IMR-90 (cell line): ENCODE data around the gene AIF1. TPM values are rescaled to one million over a fixed set of nuclear protein-coding genes. Genes with fewer than 3 reads are reported as not detected.

Experiments
- ATAC-seq: fragments of 200-7000 bp; cut with Tn5 transposase; 2 replicates; pipeline ENCODE4 v1.9.1; 2020; ENCODE audit warnings: low read depth, mild to moderate bottlenecking, moderate library complexity
- BruUV-seq: library from RNA; stranded (reverse); fragments of 400-500 nt; replicated peaks from 2 replicates; lab custom pipeline; 2021; lab: Mats Ljungman, UMichigan
- CTCF ChIA-PET: fragments of 300-600 bp; formaldehyde crosslinking; extraction: SDS; loops from one replicate; lab custom pipeline; 2021; ENCODE audit warnings: antibody characterized with exemption; lab: Yijun Ruan, JAX
- POLR2A ChIA-PET: fragments of 300-600 bp; sonication (Branson Sonifier 250); formaldehyde crosslinking; loops from one replicate; lab custom pipeline; 2022; ENCODE audit warnings: antibody characterized with exemption; ENCODE audit not compliant: unreplicated experiment; lab: Charles Lee
- DNase-seq: peaks from one replicate; pipeline ENCODE4 v3.0.0; 2013
- H2AFZ ChIP-seq: replicated peaks from 2 replicates; pipeline ENCODE3; 2013; ENCODE audit warnings: low read length, mild to moderate bottlenecking; ENCODE audit not compliant: poor library complexity
- H2AK5ac ChIP-seq: 2 replicates; pipeline ENCODE4 v1.6.1; 2013; ENCODE audit warnings: low read depth, low read length, inconsistent platforms
- H2AK9ac ChIP-seq: replicated peaks from 2 replicates; pipeline ENCODE3; 2013; ENCODE audit warnings: mild to moderate bottlenecking, low read depth, low read length, moderate library complexity; ENCODE audit not compliant: poor library complexity
- H2BK120ac ChIP-seq: 2 replicates; pipeline ENCODE4 v1.6.1; 2013; ENCODE audit warnings: low read depth, low read length, inconsistent platforms
- H2BK15ac ChIP-seq: 3 replicates; pipeline ENCODE4 v1.6.1; 2013; ENCODE audit warnings: low read depth, low read length, inconsistent platforms
- H2BK20ac ChIP-seq: 2 replicates; pipeline ENCODE4 v1.6.1; 2013; ENCODE audit warnings: low read depth, mild to moderate bottlenecking, inconsistent platforms, low read length, moderate library complexity
- H2BK5ac ChIP-seq: 2 replicates; pipeline ENCODE4 v1.6.1; 2013; ENCODE audit warnings: mild to moderate bottlenecking, low read depth, low read length, inconsistent platforms; ENCODE audit not compliant: poor library complexity, severe bottlenecking
- H3K14ac ChIP-seq: replicated peaks from 2 replicates; pipeline ENCODE4 v1.6.1; 2013; ENCODE audit warnings: low read depth, low read length, inconsistent platforms
- H3K18ac ChIP-seq: 2 replicates; pipeline ENCODE4 v1.6.1; 2013; ENCODE audit warnings: low read depth, low read length, control low read depth
- H3K23ac ChIP-seq: 2 replicates; pipeline ENCODE4 v1.6.1; 2013; ENCODE audit warnings: low read depth, low read length, inconsistent platforms
- H3K27ac ChIP-seq: 2 replicates; pipeline ENCODE4 v1.5.1; 2013; ENCODE audit warnings: mild to moderate bottlenecking, control low read depth, low read length; ENCODE audit not compliant: insufficient read depth
- H3K27me3 ChIP-seq: 2 replicates; pipeline ENCODE4 v1.6.1; 2013; ENCODE audit warnings: low read length; ENCODE audit not compliant: control insufficient read depth, insufficient read depth
- H3K36me3 ChIP-seq: 2 replicates; pipeline ENCODE4 v1.6.1; 2013; ENCODE audit warnings: low read length, mixed read lengths; ENCODE audit not compliant: control insufficient read depth, insufficient read depth
- H3K4ac ChIP-seq: 2 replicates; pipeline ENCODE4 v1.6.1; 2013; ENCODE audit warnings: low read depth, low read length, inconsistent platforms
- H3K4me1 ChIP-seq: 2 replicates; pipeline ENCODE4 v1.6.1; 2013; ENCODE audit warnings: low read length, mixed read lengths; ENCODE audit not compliant: control insufficient read depth, insufficient read depth
- H3K4me2 ChIP-seq: 2 replicates; pipeline ENCODE4 v1.6.1; 2013; ENCODE audit warnings: low read depth, mild to moderate bottlenecking, control low read depth, low read length, moderate library complexity
- H3K4me3 ChIP-seq: 2 replicates; pipeline ENCODE4 v1.5.1; 2013; ENCODE audit warnings: low read depth, mild to moderate bottlenecking, control low read depth, low read length, moderate library complexity; ENCODE audit not compliant: insufficient read depth
- H3K56ac ChIP-seq: 2 replicates; pipeline ENCODE4 v1.6.1; 2013; ENCODE audit warnings: low read length, inconsistent platforms; ENCODE audit not compliant: insufficient read depth; ENCODE audit errors: extremely low read depth
- H3K79me1 ChIP-seq, 2 experiments: 2 replicates each; pipeline ENCODE4 v1.6.1; 2013; ENCODE audit warnings: low read length in 2 of 2, inconsistent platforms in 1 of 2, low read depth in 1 of 2
- H3K9ac ChIP-seq: 2 replicates; pipeline ENCODE4 v1.6.1; 2013; ENCODE audit warnings: low read depth, low read length, control low read depth
- H3K9me1 ChIP-seq: 2 replicates; pipeline ENCODE4 v1.6.1; 2013; ENCODE audit warnings: low read length, inconsistent platforms; ENCODE audit not compliant: insufficient read depth
- H3K9me3 ChIP-seq: 2 replicates; pipeline ENCODE4 v1.6.1; 2013; ENCODE audit warnings: low read length; ENCODE audit not compliant: control insufficient read depth, insufficient read depth
- H4K20me1 ChIP-seq: 2 replicates; pipeline ENCODE4 v1.6.1; 2013; ENCODE audit warnings: low read length, inconsistent platforms; ENCODE audit not compliant: insufficient read depth
- H4K5ac ChIP-seq: 2 replicates; pipeline ENCODE4 v1.6.1; 2013; ENCODE audit warnings: mild to moderate bottlenecking, low read depth, low read length, control low read depth
- H4K8ac ChIP-seq, 2 experiments: 2 replicates each; pipeline ENCODE4 v1.6.1; 2013; ENCODE audit warnings: low read depth in 2 of 2, low read length in 2 of 2, control low read depth in 1 of 2, inconsistent platforms in 1 of 2
- H4K91ac ChIP-seq: 2 replicates; pipeline ENCODE4 v1.6.1; 2013; ENCODE audit warnings: low read depth, low read length, inconsistent platforms; ENCODE audit not compliant: insufficient read depth
- CHD1 ChIP-seq: IDR thresholded peaks from 2 replicates; pipeline ENCODE4 v1.6.1; 2012; ENCODE audit warnings: low read depth, low read length, improper control_type of control experiment
- MAZ ChIP-seq: IDR thresholded peaks from 2 replicates; pipeline ENCODE4 v1.6.1; 2012; ENCODE audit warnings: low read depth, mild to moderate bottlenecking, low read length, improper control_type of control experiment, moderate library complexity, borderline replicate concordance
- NFE2L2 ChIP-seq: fragments of 150-350 bp; IDR thresholded peaks from 2 replicates; pipeline ENCODE4 v1.6.1; 2016; ENCODE audit warnings: low read depth, mild to moderate bottlenecking, low read length
- POLR2A ChIP-seq: IDR thresholded peaks from 2 replicates; pipeline ENCODE4 v1.6.1; 2012; ENCODE audit warnings: mild to moderate bottlenecking, low read depth, low read length
- RAD21 ChIP-seq: IDR thresholded peaks from 2 replicates; pipeline ENCODE4 v1.6.1; 2012; ENCODE audit warnings: low read length, improper control_type of control experiment
- RCOR1 ChIP-seq: IDR thresholded peaks from 2 replicates; pipeline ENCODE4 v1.6.1; 2012; ENCODE audit warnings: mild to moderate bottlenecking, low read length, improper control_type of control experiment; ENCODE audit not compliant: insufficient replicate concordance
- WGBS, 2 experiments: methylation state at CpG; one replicate each; pipeline versions ENCODE4 v1.1.5 to v1.1.7; 2013; ENCODE audit warnings: missing lambda C conversion rate in 2 of 2; ENCODE audit not compliant: insufficient read length in 1 of 2; ENCODE audit errors: extremely low coverage in 2 of 2; 5-methylcytosine and 5-hydroxymethylcytosine counted together
- dilution Hi-C: fragments of 300-500 bp; cut with HindIII; formaldehyde crosslinking; loops from one replicate; pipeline ENCODE4 v1.14.3; 2018; ENCODE audit warnings: low sequenced_read_pairs; ENCODE audit not compliant: unreplicated experiment
- in situ Hi-C: fragments of 300-500 bp; cut with MboI; formaldehyde crosslinking; loops from 3 replicates; pipeline ENCODE4 v1.14.3; 2019; ENCODE audit warnings: low sequenced_read_pairs, inconsistent platforms, mixed read lengths
- intact Hi-C: fragments of 100-400 bp; cut with micrococcal nuclease; formaldehyde crosslinking; loops from 2 replicates; pipeline ENCODE4 v1.10.0; 2022
- polyA plus RNA-seq, 3 experiments: library from polyadenylated mRNA; depleted of rRNA; stranded (reverse); fragments of >200 nt; gene quantifications; 2 replicates each; pipeline ENCODE4 v1.2.3, GENCODE V29; 2012; ENCODE audit warnings: low replicate concordance in 1 of 3
- total RNA-seq: library from RNA; depleted of rRNA; stranded (reverse); fragments of >200 nt; gene quantifications from 2 replicates; pipeline ENCODE4 v1.2.3, GENCODE V29; 2012
- TF ChIP-seq, protein P1 (sequence below): fragments of 150-350 bp; IDR thresholded peaks from 2 replicates; pipeline ENCODE4 v1.6.1; 2017; ENCODE audit warnings: mild to moderate bottlenecking, antibody characterized with exemption, low read length, low read depth
- TF ChIP-seq, protein P2 (sequence below): conservative IDR thresholded peaks from 2 replicates; pipeline ENCODE4 v1.5.1; 2012; ENCODE audit warnings: mild to moderate bottlenecking, low read depth, low read length, improper control_type of control experiment

Gene AIF1
- total and polyA plus RNA-seq, 2 of the 4 experiments (the other 2 are of a cell fraction): not detected

DNA sequence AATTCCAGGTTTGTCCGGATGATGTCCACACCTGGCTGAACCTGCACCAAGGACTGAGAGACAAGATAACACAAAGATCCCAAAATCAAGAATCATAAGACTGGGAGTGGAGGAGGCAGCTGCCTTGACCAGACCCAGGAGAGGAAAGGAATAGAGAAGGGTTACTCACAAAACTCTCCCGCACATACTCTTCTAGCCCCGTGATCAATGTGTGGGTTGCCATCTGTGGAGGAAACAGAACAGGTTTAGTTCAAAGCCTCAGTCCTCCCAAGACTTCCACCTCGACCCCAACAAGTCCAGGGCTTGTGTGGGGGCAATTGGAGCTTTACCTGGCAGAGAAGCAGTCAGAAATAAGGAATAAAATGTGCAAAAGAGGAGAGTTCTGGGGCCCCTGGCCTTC lies 26.3 kb downstream of the AIF1 start:
- Histone ChIP-seq H3K9me1 (0 out of 2 replicates have a peak, but pooled peaks cover 3% of the 10 kb centered on the region), H3K27ac (no peak overlapping the region), H4K20me1 (peaks cover 10% of the 10 kb centered on the region), H3K9me3 (no peaks in the 10 kb centered on the region), H2AK5ac (no peak overlapping the region), H3K23ac (no peak overlapping the region), H4K91ac (no peak overlapping the region), H3K9ac (no peak overlapping the region), H3K4me2 (no peak overlapping the region), H3K56ac (no peak overlapping the region), H2BK15ac (no peak overlapping the region), H3K4me3 (no peak overlapping the region), H4K8ac (no peak overlapping the region), H2AFZ (no peak overlapping the region), H4K5ac (no peak overlapping the region), H2BK5ac (no peak overlapping the region), H2BK120ac (no peak overlapping the region), H3K14ac (no peak overlapping the region), H2AK9ac (no peak overlapping the region), H3K79me1 (peaks cover 10 to 11% of the 10 kb centered on the region in 2 experiments; a peak in 3 of 4 replicates), H2BK20ac (no peak overlapping the region), H3K18ac (no peak overlapping the region), H3K36me3 (peaks cover 81% of the 10 kb centered on the region), H3K4ac (no peak overlapping the region), H3K27me3 (no peaks in the 10 kb centered on the region), H3K4me1 (no peaks in the 10 kb centered on the region; the same call in 1 of the 2 replicates)
- ChIA-PET CTCF (no interaction called here), POLR2A (no interaction called here)
- no CpG with 5 or more reads among the region's 4 CpGs for WGBS, 2 experiments
- TF ChIP-seq MAZ: no peak
- TF ChIP-seq, protein P1, sequence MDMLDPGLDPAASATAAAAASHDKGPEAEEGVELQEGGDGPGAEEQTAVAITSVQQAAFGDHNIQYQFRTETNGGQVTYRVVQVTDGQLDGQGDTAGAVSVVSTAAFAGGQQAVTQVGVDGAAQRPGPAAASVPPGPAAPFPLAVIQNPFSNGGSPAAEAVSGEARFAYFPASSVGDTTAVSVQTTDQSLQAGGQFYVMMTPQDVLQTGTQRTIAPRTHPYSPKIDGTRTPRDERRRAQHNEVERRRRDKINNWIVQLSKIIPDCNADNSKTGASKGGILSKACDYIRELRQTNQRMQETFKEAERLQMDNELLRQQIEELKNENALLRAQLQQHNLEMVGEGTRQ: no peak
- TF ChIP-seq RAD21: no peak
- no peak for TF ChIP-seq POLR2A
- TF ChIP-seq NFE2L2: no peak
- TF ChIP-seq RCOR1: no peak
- TF ChIP-seq, protein P2, sequence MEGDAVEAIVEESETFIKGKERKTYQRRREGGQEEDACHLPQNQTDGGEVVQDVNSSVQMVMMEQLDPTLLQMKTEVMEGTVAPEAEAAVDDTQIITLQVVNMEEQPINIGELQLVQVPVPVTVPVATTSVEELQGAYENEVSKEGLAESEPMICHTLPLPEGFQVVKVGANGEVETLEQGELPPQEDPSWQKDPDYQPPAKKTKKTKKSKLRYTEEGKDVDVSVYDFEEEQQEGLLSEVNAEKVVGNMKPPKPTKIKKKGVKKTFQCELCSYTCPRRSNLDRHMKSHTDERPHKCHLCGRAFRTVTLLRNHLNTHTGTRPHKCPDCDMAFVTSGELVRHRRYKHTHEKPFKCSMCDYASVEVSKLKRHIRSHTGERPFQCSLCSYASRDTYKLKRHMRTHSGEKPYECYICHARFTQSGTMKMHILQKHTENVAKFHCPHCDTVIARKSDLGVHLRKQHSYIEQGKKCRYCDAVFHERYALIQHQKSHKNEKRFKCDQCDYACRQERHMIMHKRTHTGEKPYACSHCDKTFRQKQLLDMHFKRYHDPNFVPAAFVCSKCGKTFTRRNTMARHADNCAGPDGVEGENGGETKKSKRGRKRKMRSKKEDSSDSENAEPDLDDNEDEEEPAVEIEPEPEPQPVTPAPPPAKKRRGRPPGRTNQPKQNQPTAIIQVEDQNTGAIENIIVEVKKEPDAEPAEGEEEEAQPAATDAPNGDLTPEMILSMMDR: no peak
- TF ChIP-seq CHD1: no peak
- DNase-seq: no peak
- in situ Hi-C loops (no loop called here), dilution Hi-C loops (no loop called here), intact Hi-C loops (no loop called here)
- BruUV-seq: no TSS peak
- no peak for ATAC-seq
